ENCODE data around the gene CRADD. TPM values are rescaled to one million over a fixed set of nuclear protein-coding genes. Genes with fewer than 3 reads are reported as not detected.
"Not testable (repeated sequence)": the region's sequence is repeated elsewhere in the genome, so short reads cannot be mapped to it uniquely, and the experiment has no call there.

CRADD gene
- total and polyA plus RNA-seq, 2 donors: 13.9 to 17.1 TPM

DNA sequence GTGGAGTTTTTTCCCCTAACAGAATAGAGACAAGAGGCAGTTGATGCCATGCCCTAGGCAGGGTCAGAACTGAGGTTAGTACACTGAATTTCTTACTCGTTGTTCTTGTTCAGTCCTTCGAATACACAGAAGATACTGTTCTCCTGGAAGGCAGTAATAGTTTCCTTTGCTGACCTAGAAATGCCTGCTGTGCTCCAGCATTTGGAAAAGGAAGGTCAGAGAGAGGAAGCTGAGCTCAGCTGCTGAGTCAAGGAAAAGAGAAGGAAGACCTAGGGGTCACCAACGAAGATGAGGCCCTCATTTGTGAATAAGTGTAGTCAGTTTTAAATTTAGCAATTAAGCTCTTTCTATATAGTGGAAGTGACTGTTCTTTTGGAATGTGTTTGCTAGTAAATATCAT is 100.1 kb downstream of the CRADD start:
- Histone ChIP-seq H3K4me1 (ENCODE audit: control insufficient read depth in 2 of 2, insufficient read depth in 2 of 2, low read length in 2 of 2) (peaks cover 5 to 23% of the 10 kb centered on the region in 2 donors), H3K9me3 (ENCODE audit: control insufficient read depth in 2 of 2, insufficient read depth in 1 of 2, low read length in 1 of 2) (peaks cover 0 to 6% of the 10 kb centered on the region in 2 donors), H3K36me3 (ENCODE audit: control insufficient read depth in 2 of 2, insufficient read depth in 2 of 2, low read length in 1 of 2) (no peaks in the 10 kb centered on the region), H3K4me3 (ENCODE audit: low read length in 2 of 2) (no peak overlapping the region), H3K27ac (ENCODE audit: low read depth in 1 of 2, low read length in 1 of 2) (no peak overlapping the region), H3K27me3 (ENCODE audit: control insufficient read depth in 2 of 2, insufficient read depth in 1 of 2, low read length in 1 of 2) (no peaks in the 10 kb centered on the region)
- DNase-seq (ENCODE audit: low read depth in 6 of 9, low spot score in 9 of 9): no peak
- whole genome bisulfite sequencing: 69% methylated on average over 3 of the region's 3 CpGs

DNA sequence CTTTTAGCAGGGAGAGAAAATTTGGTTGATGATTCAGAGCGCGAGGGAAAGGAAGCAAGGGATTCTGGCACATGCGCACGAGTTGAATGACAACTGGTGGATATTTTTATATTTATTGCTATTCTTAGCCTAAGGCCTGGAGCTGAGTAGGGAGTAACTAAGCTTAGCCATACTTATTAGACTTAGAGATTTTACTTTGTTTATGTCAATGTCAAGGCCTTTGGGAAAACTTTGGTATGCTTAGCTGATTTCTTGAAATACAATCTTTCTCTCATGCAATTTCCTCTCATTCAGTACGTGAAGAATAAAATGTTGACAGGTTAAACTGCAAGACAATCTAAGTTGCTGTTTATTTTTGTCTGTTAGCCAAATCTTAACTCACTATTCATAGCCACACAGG is 101.1 kb downstream of the CRADD start:
- no peaks in the 10 kb centered on the region for H3K27me3 ChIP-seq (ENCODE audit: control insufficient read depth in 2 of 2, insufficient read depth in 1 of 2, low read length in 1 of 2)
- 90% methylated on average over 5 of the region's 5 CpGs for WGBS
- H3K27ac ChIP-seq (ENCODE audit: low read depth in 1 of 2, low read length in 1 of 2): no peak overlapping the region
- peaks cover 0 to 3% of the 10 kb centered on the region in 2 donors for H3K9me3 ChIP-seq (ENCODE audit: control insufficient read depth in 2 of 2, insufficient read depth in 1 of 2, low read length in 1 of 2)
- H3K4me3 ChIP-seq (ENCODE audit: low read length in 2 of 2): no peak overlapping the region
- DNase-seq (ENCODE audit: low read depth in 6 of 9, low spot score in 9 of 9): no peak
- no peaks in the 10 kb centered on the region for H3K36me3 ChIP-seq (ENCODE audit: control insufficient read depth in 2 of 2, insufficient read depth in 2 of 2, low read length in 1 of 2)
- peaks cover 5 to 21% of the 10 kb centered on the region in 2 donors for H3K4me1 ChIP-seq (ENCODE audit: control insufficient read depth in 2 of 2, insufficient read depth in 2 of 2, low read length in 2 of 2)

DNA sequence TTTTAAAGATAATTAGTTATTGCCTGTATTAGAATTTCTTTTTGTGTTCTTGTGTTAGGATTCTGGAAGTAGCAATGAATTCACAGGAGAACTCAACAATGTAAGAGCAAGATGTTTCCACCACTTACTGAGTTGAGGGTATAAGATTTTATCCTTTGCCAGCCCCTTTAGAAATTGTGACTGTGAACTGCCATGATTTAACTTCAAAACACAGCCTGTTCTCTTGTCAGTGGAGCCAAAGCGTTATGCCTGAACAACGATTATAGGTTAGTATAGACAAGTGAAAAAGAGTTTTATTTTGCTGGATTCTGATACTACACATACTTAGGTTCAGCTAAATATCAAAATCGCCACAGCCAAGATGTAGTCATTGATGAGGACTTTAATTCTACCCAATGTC is 101.6 kb downstream of the CRADD start:
- no peaks in the 10 kb centered on the region for H3K27me3 ChIP-seq (ENCODE audit: control insufficient read depth in 2 of 2, insufficient read depth in 1 of 2, low read length in 1 of 2)
- no peaks in the 10 kb centered on the region for H3K36me3 ChIP-seq (ENCODE audit: control insufficient read depth in 2 of 2, insufficient read depth in 2 of 2, low read length in 1 of 2)
- peaks cover 5 to 23% of the 10 kb centered on the region in 2 donors for H3K4me1 ChIP-seq (ENCODE audit: control insufficient read depth in 2 of 2, insufficient read depth in 2 of 2, low read length in 2 of 2)
- DNase-seq (ENCODE audit: low read depth in 6 of 9, low spot score in 9 of 9): no peak
- H3K4me3 ChIP-seq (ENCODE audit: low read length in 2 of 2): no peak overlapping the region
- H3K27ac ChIP-seq (ENCODE audit: low read depth in 1 of 2, low read length in 1 of 2): no peak overlapping the region
- WGBS: 90% methylated on average over 3 of the region's 3 CpGs
- peaks cover 0 to under 1% of the 10 kb centered on the region in 2 donors for H3K9me3 ChIP-seq (ENCODE audit: control insufficient read depth in 2 of 2, insufficient read depth in 1 of 2, low read length in 1 of 2)

DNA sequence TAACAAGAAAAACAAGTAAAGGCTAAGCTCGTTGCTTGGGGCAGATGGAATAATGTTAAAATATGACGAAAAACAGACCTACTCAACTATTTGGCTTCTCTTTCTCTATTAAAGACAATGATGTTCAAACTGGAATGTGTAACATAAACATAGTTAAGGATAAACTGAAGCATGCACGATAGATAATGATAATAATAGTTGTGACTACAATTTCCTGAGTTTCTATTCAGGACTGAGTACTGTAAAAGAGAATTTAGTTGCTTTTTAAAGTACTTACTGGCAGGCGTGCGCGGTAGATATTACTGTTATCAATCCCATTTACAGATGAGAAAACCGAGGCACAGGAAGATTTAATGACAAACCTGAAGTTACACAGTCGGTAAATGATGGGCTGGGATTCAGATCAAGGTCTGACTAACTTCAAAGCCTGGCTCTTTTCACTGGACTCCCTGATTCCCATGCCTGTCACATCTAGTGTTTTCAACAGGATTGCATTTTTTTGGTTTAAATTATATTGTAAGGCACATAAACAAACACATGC is 103.0 kb downstream of the CRADD start:
- peaks cover 5 to 36% of the 10 kb centered on the region in 2 donors for H3K4me1 ChIP-seq (ENCODE audit: control insufficient read depth in 2 of 2, insufficient read depth in 2 of 2, low read length in 2 of 2)
- WGBS: 97% methylated on average over 8 of the region's 8 CpGs
- no peak for DNase-seq (ENCODE audit: low read depth in 6 of 9, low spot score in 9 of 9)

DNA sequence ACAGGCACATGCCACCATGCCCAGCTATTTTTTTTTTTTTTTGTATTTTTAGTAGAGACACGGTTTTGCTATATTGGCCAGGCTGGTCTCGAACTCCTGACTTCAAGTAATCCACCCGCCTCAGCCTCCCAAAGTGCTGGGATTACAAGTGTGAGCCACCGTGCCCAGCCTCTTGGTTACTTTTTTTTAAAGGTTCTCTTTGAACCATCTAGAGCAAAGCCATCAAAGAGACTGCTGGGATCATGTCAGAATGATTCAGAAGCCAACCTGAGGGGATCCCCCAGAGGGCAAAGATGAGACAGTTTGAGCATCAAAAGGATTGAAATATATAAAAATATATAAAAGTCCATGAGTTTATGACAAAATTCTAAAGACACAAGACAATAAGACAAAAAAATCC is 103.7 kb downstream of the CRADD start:
- not testable (repeated sequence) for H3K27me3 ChIP-seq (ENCODE audit: control insufficient read depth in 2 of 2, insufficient read depth in 1 of 2, low read length in 1 of 2); H3K9me3 ChIP-seq (ENCODE audit: control insufficient read depth in 2 of 2, insufficient read depth in 1 of 2, low read length in 1 of 2); H3K4me3 ChIP-seq (ENCODE audit: low read length in 2 of 2); H3K36me3 ChIP-seq (ENCODE audit: control insufficient read depth in 2 of 2, insufficient read depth in 2 of 2, low read length in 1 of 2)
- 81% methylated on average over 4 of the region's 4 CpGs for WGBS
- H3K4me1 ChIP-seq (ENCODE audit: control insufficient read depth in 2 of 2, insufficient read depth in 2 of 2, low read length in 2 of 2): peaks cover 11 to 43% of the 10 kb centered on the region in 2 donors
- DNase-seq (ENCODE audit: low read depth in 6 of 9, low spot score in 9 of 9): peak in 1 of 9 donors; percentile 50
- H3K27ac ChIP-seq (ENCODE audit: low read depth in 1 of 2, low read length in 1 of 2): peak overlapping the region in 1 of 2 donors; percentile 64

More for the DNA sequence above, 103.0 kb downstream of the CRADD start:
- Histone ChIP-seq H3K36me3 (ENCODE audit: control insufficient read depth in 2 of 2, insufficient read depth in 2 of 2, low read length in 1 of 2) (no peaks in the 10 kb centered on the region), H3K27me3 (ENCODE audit: control insufficient read depth in 2 of 2, insufficient read depth in 1 of 2, low read length in 1 of 2) (no peaks in the 10 kb centered on the region), H3K9me3 (ENCODE audit: control insufficient read depth in 2 of 2, insufficient read depth in 1 of 2, low read length in 1 of 2) (no peaks in the 10 kb centered on the region), H3K4me3 (ENCODE audit: low read length in 2 of 2) (no peak overlapping the region), H3K27ac (ENCODE audit: low read depth in 1 of 2, low read length in 1 of 2) (peak overlapping the region in 1 of 2 donors; percentile 12)

DNA sequence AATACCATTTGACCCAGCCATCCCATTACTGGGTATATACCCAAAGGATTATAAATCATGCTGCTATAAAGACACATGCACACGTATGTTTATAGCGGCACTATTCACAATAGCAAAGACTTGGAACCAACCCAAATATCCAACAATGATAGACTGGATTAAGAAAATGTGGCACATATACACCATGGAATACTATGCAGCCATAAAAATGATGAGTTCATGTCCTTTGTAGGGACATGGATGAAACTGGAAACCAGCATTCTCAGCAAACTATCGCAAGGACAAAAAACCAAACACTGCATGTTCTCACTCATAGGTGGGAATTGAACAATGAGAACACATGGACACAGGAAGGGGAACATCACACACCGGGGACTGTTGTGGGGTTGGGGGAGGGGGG is 104.8 kb downstream of the CRADD start:
- not testable (repeated sequence) for H3K36me3 ChIP-seq (ENCODE audit: control insufficient read depth in 2 of 2, insufficient read depth in 2 of 2, low read length in 1 of 2); H3K27me3 ChIP-seq (ENCODE audit: control insufficient read depth in 2 of 2, insufficient read depth in 1 of 2, low read length in 1 of 2); DNase-seq (ENCODE audit: low read depth in 6 of 9, low spot score in 9 of 9); H3K9me3 ChIP-seq (ENCODE audit: control insufficient read depth in 2 of 2, insufficient read depth in 1 of 2, low read length in 1 of 2); H3K4me3 ChIP-seq (ENCODE audit: low read length in 2 of 2); H3K27ac ChIP-seq (ENCODE audit: low read depth in 1 of 2, low read length in 1 of 2)
- WGBS: 100% methylated on average over 4 of the region's 4 CpGs
- H3K4me1 ChIP-seq (ENCODE audit: control insufficient read depth in 2 of 2, insufficient read depth in 2 of 2, low read length in 2 of 2): peaks cover 13 to 44% of the 10 kb centered on the region in 2 donors

DNA sequence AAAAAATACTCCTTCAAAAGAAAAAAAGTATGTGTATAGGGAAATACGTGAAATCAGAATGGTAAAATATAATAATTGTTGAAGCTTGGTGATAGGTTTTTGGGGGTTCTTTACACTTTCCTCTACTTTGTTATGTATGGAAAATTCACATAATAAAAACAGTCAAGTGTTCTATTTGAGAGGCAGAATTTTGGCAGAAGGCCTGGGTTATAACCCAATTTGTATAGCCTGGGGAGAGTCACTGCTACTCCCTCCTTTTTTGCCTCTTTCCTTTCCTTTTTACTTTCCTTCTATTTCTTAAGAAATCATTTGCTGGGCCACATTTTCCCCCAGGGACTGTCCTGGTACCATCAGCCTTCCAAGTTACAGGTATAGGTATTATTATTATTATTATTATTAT is 105.7 kb downstream of the CRADD start:
- Histone ChIP-seq H3K36me3 (ENCODE audit: control insufficient read depth in 2 of 2, insufficient read depth in 2 of 2, low read length in 1 of 2) (no peaks in the 10 kb centered on the region), H3K4me3 (ENCODE audit: low read length in 2 of 2) (no peak overlapping the region), H3K27me3 (ENCODE audit: control insufficient read depth in 2 of 2, insufficient read depth in 1 of 2, low read length in 1 of 2) (no peaks in the 10 kb centered on the region), H3K9me3 (ENCODE audit: control insufficient read depth in 2 of 2, insufficient read depth in 1 of 2, low read length in 1 of 2) (no peaks in the 10 kb centered on the region), H3K27ac (ENCODE audit: low read depth in 1 of 2, low read length in 1 of 2) (peak overlapping the region; percentile 54 to 97), H3K4me1 (ENCODE audit: control insufficient read depth in 2 of 2, insufficient read depth in 2 of 2, low read length in 2 of 2) (peaks cover 13 to 42% of the 10 kb centered on the region in 2 donors)
- 99% methylated on average over 1 of the region's 1 CpG for WGBS
- no peak for DNase-seq (ENCODE audit: low read depth in 6 of 9, low spot score in 9 of 9)

DNA sequence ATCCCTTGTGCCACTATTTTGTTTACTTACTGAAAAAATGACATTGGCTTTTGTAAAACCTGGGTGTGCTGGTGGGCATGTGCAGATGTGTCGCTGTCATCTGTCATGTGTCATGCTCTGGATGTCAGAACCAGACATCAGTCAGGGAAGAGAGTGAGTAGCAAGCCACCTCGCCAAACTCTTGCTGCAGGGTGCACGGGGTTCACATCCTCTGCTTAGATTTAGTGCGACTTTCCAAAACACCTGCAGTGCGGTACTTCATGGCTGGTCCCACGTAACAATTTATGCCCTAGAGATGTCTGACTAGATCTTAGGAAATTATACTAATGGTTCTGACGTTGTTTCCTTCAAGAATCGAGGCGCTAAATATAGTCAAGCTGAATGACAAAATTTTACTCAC is 106.7 kb downstream of the CRADD start:
- H3K4me3 ChIP-seq (ENCODE audit: low read length in 2 of 2): no peak overlapping the region
- H3K27ac ChIP-seq (ENCODE audit: low read depth in 1 of 2, low read length in 1 of 2): peak overlapping the region; percentile 1 to 97
- H3K36me3 ChIP-seq (ENCODE audit: control insufficient read depth in 2 of 2, insufficient read depth in 2 of 2, low read length in 1 of 2): no peaks in the 10 kb centered on the region
- peak; percentile 68 to 93 (median 87) for DNase-seq (ENCODE audit: low read depth in 6 of 9, low spot score in 9 of 9)
- peaks cover 0 to 1% of the 10 kb centered on the region in 2 donors for H3K9me3 ChIP-seq (ENCODE audit: control insufficient read depth in 2 of 2, insufficient read depth in 1 of 2, low read length in 1 of 2)
- WGBS: 8% methylated on average over 9 of the region's 9 CpGs
- H3K4me1 ChIP-seq (ENCODE audit: control insufficient read depth in 2 of 2, insufficient read depth in 2 of 2, low read length in 2 of 2): peaks cover 20 to 48% of the 10 kb centered on the region in 2 donors
- no peaks in the 10 kb centered on the region for H3K27me3 ChIP-seq (ENCODE audit: control insufficient read depth in 2 of 2, insufficient read depth in 1 of 2, low read length in 1 of 2)

DNA sequence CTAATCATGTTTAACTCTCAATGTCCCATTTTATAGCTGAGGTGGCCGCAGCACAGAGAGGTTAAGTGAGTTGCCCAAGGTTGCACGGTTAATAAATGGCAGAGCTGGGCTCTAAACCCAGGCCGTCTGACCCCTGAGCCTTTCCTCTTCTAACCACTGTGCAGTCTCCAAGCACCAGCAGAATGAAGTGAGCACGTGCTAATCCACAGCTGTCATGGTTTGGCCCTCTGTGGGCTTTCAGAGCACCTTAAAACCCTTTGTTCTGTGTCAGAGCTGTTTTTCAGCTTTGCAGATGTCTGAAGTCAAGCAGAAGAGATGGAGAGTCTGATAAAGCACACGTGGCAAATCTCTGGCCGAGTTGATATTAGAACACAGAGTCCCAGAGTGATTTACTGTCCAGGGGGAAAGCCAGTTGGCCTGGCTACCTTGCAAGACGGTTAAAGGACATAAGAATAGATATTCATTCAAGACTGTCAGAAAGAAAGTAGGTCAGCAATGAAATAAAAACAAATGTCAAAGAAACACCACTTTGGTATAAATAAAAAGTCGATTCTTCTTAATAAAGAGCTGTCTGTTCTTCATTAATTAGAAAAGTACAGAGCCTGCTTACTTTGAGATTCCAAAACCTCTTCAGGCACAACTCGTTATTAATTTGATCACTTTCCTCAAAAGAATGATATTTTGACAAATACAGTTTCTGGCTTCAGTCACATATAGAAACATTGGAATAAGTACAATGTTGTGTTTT is 107.3 kb downstream of the CRADD start:
- no peak overlapping the region for H3K4me3 ChIP-seq (ENCODE audit: low read length in 2 of 2)
- H3K27ac ChIP-seq (ENCODE audit: low read depth in 1 of 2, low read length in 1 of 2): peak overlapping the region; percentile 75 to 97
- peak; percentile 64 to 94 (median 86) for DNase-seq (ENCODE audit: low read depth in 6 of 9, low spot score in 9 of 9)
- H3K36me3 ChIP-seq (ENCODE audit: control insufficient read depth in 2 of 2, insufficient read depth in 2 of 2, low read length in 1 of 2): no peaks in the 10 kb centered on the region
- H3K9me3 ChIP-seq (ENCODE audit: control insufficient read depth in 2 of 2, insufficient read depth in 1 of 2, low read length in 1 of 2): peaks cover 0 to 1% of the 10 kb centered on the region in 2 donors
- no peaks in the 10 kb centered on the region for H3K27me3 ChIP-seq (ENCODE audit: control insufficient read depth in 2 of 2, insufficient read depth in 1 of 2, low read length in 1 of 2)
- H3K4me1 ChIP-seq (ENCODE audit: control insufficient read depth in 2 of 2, insufficient read depth in 2 of 2, low read length in 2 of 2): peaks cover 25 to 54% of the 10 kb centered on the region in 2 donors
- WGBS: 20% methylated on average over 9 of the region's 9 CpGs

Data from thymus (tissue), 11 donors.